DMS 273 (cell line): Measurements from ENCODE around the gene MUSK.
A peak's percentile ranks its signal among the peaks of the same experiment; 100 is the strongest.
"Not testable (repeated sequence)": the region's sequence is repeated elsewhere in the genome, so short reads cannot be mapped to it uniquely, and the experiment has no call there.

Experiments used
- DNase-seq: peaks from one replicate; lab custom pipeline; 2025; ENCODE audit not compliant: unreplicated experiment; lab: John Stamatoyannopoulos, UW

The MUSK gene

DNA sequence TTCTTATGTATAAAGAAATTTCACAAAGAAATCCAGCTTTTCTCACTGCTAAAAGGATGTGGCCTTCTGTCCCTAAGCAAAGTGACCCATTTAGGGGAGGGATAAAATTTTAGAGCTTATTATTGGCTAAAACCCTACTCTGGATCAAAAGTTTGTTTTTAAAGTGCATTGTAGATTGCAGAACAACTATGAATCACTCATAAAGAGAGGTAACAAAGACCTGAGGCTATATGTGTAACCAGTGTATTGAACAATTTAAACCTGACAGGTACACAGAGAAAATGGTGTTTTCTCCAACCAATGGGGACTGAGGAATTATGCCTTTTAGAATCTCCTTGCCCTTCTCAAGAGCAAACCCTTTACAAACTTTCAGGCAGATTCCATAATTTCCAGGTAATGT, 86.6 kb downstream of the MUSK start:
- no peak for DNase-seq

- no peak for DNase-seq
These were observed 89.6 kb downstream of the MUSK start for GRCh38 chr9:110758201-110758600.

DNA sequence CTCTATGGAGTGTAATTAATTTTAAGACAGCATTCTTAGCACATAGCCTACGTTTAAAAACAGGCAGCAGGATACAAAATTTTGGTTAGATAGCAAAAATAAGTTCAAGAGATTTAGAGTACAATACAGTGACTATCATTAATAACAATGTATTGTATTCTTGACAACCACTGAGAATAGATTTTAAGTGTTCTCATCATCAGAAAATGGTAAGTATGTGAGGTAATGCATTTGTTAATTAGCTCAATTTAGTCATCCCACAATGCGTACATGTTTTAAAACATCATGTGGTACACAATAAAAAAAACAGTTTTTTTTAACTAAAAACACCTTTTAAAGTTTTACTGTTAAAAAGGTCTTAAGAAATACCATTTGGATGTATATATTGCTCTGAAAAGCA, 94.2 kb downstream of the MUSK start:
- DNase-seq: no peak

GRCh38 chr9:110763568-110763967, 95.0 kb downstream of the MUSK start:
- no peak for DNase-seq

DNA sequence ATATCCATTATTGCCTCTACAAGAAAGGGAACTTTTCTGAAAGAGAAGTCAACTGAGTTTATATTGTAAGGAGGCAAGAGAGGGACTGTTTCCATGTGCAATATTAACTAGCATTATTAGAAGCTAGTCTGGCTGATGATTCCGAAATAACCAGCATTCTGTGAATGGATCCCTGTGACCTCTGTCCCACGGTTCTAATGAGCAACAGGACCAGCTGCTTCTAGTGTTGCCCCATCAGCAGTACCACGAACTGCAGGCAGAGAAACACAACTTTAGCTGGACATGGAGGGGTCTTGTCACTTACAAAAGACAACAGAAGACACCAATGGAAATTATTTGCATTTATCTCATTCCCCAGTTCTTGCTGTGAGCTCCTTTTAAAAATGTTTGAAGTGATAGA, 95.4 kb downstream of the MUSK start:
- DNase-seq: no peak

DNA sequence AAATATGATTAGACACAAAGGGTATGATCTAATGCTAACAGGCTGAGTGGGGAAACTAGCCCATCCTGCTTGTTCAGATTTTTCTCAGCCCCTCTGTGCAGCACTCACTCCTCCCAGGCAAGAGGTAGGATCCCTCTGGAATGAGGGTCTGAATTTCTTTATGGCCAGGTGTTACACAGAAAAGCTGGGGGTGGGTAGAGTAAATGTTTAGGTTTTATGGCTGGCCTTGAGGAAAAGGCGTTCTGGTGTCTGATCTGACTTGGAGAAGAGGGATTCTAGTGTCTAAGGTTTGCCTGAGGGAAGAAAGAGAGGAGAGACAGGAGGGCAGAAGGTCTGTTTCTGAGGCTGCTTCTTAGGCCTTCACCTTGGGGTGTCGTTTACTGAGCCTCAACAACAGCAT, 97.3 kb downstream of the MUSK start:
- no peak for DNase-seq

- no peak for DNase-seq
These were observed 99.0 kb downstream of the MUSK start for GRCh38 chr9:110767559-110768063.

- no peak for DNase-seq
These were observed 100.3 kb downstream of the MUSK start for GRCh38 chr9:110768886-110769285.

- DNase-seq: no peak
These were observed 101.1 kb downstream of the MUSK start for GRCh38 chr9:110769667-110770066.

GRCh38 chr9:110775724-110776123, 107.1 kb downstream of the MUSK start:
- DNase-seq: no peak

GRCh38 chr9:110776221-110776620, 107.6 kb downstream of the MUSK start:
- no peak for DNase-seq

DNA sequence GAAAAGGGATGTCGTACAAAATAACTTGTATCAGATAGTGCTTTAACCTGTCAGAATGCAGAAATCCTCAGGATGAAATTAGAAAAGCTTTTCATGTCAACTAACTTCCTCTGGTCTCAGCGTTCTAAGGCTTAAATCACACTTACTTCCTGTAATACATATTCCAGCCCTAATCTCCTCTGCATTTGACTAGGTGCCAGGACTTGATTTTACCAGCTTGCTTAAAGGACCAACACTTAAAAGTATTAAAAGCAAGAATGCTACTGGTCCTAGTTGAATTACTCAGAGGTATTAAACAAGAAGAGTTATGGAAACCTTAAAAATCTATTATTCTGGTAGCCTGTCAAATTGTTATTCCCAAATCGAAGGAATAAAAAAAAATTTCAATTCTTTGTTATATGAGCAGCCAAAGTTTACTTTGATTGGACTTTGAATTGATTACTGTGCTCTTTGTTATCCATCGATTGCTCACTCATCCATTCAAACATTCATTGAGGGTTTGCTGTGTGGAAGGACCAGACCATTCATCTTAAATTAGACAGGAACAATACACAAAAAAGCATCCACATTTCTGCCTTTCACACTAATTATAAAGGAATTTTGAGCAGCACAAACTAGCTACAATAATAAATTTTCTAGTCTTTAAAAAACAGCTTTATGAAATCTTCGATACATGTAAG, 108.7 kb downstream of the MUSK start:
- no peak for DNase-seq

DNA sequence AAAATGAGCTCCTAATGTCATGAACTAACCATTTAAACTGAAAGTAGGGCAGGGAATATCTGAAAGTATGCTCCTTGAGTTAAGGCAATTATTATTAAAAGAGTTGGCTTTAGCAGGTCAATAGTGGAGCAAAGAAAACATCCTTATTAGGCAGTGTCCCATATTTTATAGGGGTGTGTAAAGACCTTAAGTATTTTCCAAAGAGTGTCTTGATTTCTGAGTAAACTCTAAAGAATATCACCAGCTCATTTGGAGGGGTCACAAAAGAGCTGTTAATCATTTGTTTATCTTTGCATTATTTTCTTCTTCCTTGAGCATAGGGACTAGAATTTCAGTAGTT, 109.3 kb downstream of the MUSK start:
- no peak for DNase-seq

DNA sequence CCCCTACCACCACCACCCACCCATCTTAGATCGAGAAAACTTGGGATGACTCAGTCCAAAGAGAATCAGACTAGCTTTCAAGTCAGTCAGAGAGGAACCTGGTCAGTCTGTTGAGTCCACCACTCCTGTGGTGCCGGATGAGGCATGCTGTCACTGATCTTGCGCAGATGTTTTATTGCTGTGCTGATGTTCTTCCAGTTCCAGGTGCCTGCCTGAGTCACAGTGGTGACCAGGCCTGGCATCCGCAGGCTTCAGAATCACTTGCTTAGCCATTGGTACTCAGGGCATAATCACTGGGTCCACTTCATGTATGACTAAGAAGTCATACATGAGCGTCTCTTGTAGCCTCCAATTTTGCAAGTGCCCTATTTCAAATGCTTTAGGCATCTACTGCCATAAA, 114.1 kb downstream of the MUSK start:
- DNase-seq: no peak

DNA sequence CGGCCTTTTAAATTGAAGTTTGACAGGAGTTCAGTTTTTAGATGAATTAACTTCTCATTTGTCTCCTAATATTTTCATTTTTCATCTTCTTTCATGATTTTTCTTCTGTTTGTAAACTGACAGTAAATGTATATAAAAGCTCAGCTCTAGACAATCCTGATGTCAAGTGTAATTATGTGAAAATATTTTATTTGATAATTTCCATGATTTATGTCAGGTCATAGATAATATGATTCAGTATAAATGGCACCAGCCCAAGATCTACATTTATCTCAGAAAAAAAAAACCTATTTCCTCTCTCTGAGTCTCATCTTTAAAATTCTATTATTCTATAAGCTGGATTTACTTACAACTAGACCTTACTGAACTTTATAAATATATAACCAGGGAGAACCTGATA, 115.7 kb downstream of the MUSK start:
- DNase-seq: no peak

GRCh38 chr9:110785166-110785565, 116.6 kb downstream of the MUSK start:
- DNase-seq: no peak

DNA sequence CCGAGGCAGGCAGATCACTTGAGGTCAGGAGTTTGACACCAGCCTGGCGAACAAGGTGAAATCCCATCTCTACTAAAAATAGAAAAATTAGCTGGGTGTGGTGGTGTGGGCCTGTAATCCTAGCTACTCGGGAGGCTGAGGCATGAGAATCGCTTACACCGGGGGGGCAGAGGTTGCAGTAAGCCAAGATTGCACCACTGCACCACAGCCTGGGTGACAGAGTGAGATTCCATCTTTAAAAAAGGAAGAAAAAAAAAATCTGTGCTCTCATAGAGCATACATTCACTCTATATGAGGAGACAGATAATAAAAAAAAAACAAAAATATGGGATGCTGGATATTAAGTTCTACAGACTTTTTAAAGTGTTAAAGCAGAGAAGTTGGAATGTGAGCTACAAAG, 119.8 kb downstream of the MUSK start:
- DNase-seq: not testable (repeated sequence)

GRCh38 chr9:110788871-110789270, 120.3 kb downstream of the MUSK start:
- DNase-seq: no peak

- no peak for DNase-seq
These were observed 129.0 kb downstream of the MUSK start for GRCh38 chr9:110797611-110798010.

DNA sequence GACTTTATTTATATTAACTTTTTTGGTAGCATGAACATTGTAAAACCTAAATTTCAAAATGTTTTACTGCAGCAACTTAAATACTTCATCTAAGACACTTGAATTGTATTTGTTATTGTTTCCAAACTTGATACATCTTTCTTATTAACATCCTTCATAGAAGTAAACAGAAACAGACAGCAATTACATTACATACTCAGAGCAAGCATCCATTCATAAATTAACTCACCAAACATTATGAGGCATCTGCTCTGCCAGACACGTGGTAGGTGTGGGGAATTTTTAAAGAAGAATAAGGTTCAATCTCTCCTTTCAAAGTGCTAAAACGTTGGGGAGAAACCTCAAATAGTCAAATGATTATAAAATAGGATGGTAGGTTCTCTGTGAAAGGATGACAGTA, 130.8 kb downstream of the MUSK start:
- DNase-seq: peak; percentile 7

GRCh38 chr9:110801426-110801825, 132.8 kb downstream of the MUSK start:
- DNase-seq: no peak

GRCh38 chr9:110802416-110803035, 133.9 kb downstream of the MUSK start:
- no peak for DNase-seq
